Mesothelial cell of epicardium (in vitro differentiated cells): ENCODE data around the gene PALS2. TPM values are rescaled to one million over a fixed set of nuclear protein-coding genes. Genes with fewer than 3 reads are reported as not detected.

Source experiments
- DNase-seq, 2 experiments: peaks; one replicate each; pipeline ENCODE4 v3.0.0; 2021; ENCODE audit warnings: low spot score in 2 of 2; ENCODE audit not compliant: unreplicated experiment in 2 of 2
- H3K27ac Mint-ChIP-seq: 2 replicates; pipeline ENCODE4 v1.8.0; 2021; ENCODE audit warnings: mixed read lengths
- H3K27me3 Mint-ChIP-seq: 2 replicates; pipeline ENCODE4 v1.8.0; 2021; ENCODE audit warnings: low read depth, mixed read lengths
- H3K36me3 Mint-ChIP-seq: 2 replicates; pipeline ENCODE4 v1.8.0; 2021; ENCODE audit warnings: mixed read lengths
- H3K4me1 Mint-ChIP-seq: 2 replicates; pipeline ENCODE4 v1.8.0; 2021; ENCODE audit warnings: mixed read lengths
- H3K4me3 Mint-ChIP-seq: 2 replicates; pipeline ENCODE4 v1.8.0; 2021; ENCODE audit warnings: mild to moderate bottlenecking, moderate library complexity, mixed read lengths
- H3K9me3 Mint-ChIP-seq: 2 replicates; pipeline ENCODE4 v1.8.0; 2021; ENCODE audit warnings: mixed read lengths
- total RNA-seq: library from RNA; stranded (reverse); gene quantifications from 3 replicates; pipeline ENCODE4 v1.2.1, GENCODE V29; 2021
- TF ChIP-seq, protein P1 (sequence below): fragments of 200-600 bp; sonication (generic); IDR thresholded peaks from one replicate; pipeline ENCODE4 v1.5.0; 2021; ENCODE audit warnings: antibody characterized with exemption; ENCODE audit not compliant: unreplicated experiment

The PALS2 gene
- total RNA-seq, 1 donor from 2014 or later = 23.8 TPM

DNA sequence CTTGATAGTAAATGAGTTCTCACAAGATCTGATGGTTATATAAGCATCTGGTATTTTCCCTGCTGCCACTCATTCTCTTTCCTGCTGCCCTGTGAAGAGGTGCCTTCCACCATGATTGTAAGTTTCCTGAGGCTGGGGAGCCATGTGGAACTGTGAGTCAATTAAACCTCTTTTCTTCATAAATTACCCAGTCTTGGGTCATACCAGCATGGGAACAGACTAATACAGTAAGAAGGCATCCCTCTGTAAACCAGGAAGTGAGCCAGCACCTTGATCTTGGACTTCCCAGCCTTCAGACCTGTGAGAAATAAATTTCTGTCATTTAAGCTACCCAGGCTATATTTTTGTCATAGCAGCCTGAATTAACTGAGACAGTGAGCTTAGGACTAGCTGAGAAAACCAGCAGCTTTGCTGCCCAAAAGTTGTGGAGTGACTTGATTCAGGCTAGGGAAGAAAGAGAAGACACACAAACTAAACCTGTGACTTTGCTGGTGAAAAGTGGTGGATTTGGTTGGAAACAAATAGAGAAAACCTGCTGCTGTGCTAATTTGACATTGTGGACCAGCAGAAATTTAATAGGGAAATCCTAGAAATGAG, 29.7 kb downstream of the PALS2 start:
- Mint-ChIP-seq H3K27me3 (no peaks in the 10 kb centered on the region), H3K36me3 (peaks cover 2% of the 10 kb centered on the region)
- no peak for DNase-seq

DNA sequence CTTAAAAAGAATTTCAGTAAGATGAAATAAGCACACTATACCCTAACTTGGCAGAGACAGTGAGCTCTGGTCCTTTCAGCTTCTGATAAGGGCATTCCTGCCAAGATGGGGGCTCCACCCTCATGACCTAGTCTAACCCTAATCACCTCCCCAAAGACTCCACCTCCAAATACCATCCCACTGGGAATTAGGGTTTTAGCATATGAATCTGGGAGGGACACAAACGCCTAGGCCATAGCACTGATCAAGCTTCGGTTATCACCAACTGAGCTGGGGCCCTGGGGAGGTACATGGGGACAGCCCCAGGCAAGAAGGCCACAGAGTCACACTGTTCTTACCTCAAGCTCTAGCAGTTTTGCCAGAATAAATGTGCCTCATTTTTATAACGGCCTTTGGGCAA, 31.4 kb downstream of the PALS2 start:
- H3K4me3 Mint-ChIP-seq = no peak overlapping the region
- TF ChIP-seq, protein P1, sequence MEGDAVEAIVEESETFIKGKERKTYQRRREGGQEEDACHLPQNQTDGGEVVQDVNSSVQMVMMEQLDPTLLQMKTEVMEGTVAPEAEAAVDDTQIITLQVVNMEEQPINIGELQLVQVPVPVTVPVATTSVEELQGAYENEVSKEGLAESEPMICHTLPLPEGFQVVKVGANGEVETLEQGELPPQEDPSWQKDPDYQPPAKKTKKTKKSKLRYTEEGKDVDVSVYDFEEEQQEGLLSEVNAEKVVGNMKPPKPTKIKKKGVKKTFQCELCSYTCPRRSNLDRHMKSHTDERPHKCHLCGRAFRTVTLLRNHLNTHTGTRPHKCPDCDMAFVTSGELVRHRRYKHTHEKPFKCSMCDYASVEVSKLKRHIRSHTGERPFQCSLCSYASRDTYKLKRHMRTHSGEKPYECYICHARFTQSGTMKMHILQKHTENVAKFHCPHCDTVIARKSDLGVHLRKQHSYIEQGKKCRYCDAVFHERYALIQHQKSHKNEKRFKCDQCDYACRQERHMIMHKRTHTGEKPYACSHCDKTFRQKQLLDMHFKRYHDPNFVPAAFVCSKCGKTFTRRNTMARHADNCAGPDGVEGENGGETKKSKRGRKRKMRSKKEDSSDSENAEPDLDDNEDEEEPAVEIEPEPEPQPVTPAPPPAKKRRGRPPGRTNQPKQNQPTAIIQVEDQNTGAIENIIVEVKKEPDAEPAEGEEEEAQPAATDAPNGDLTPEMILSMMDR = no peak
- peaks cover 18% of the 10 kb centered on the region for H3K9me3 Mint-ChIP-seq
- no peak overlapping the region for H3K27ac Mint-ChIP-seq
- H3K27me3 Mint-ChIP-seq = no peaks in the 10 kb centered on the region
- peaks cover 2% of the 10 kb centered on the region for H3K36me3 Mint-ChIP-seq
- no peak for DNase-seq
- peaks cover 2% of the 10 kb centered on the region for H3K4me1 Mint-ChIP-seq

More for the DNA sequence above, 29.7 kb downstream of the PALS2 start:
- no peak overlapping the region for H3K4me3 Mint-ChIP-seq
- H3K27ac Mint-ChIP-seq = no peak overlapping the region
- peaks cover 18% of the 10 kb centered on the region for H3K9me3 Mint-ChIP-seq
- H3K4me1 Mint-ChIP-seq = peaks cover 2% of the 10 kb centered on the region
- TF ChIP-seq, protein P1 = no peak

DNA sequence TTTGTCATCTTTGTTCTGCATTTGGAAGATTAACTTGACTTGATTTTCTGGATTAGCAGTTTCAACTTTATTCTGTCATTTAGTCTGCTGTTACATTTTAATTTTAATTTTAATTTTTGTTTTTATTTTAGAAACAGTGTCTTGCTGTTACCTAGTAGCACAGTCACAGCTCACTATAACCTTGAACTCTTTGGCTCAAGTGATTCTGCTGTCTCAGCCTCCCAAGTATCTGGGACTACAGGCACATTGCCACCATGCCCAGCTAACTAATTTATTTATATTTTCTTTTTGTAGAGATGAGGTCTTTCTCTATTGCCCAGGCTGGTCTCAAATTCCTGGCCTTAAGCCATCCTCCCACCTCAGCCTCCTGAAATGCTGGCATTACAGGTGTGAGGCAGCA, 35.3 kb downstream of the PALS2 start:
- Mint-ChIP-seq H3K4me3 (no peak overlapping the region), H3K4me1 (no peaks in the 10 kb centered on the region), H3K9me3 (peaks cover 5% of the 10 kb centered on the region), H3K36me3 (no peaks in the 10 kb centered on the region), H3K27me3 (no peaks in the 10 kb centered on the region), H3K27ac (no peak overlapping the region)
- no peak for DNase-seq
- TF ChIP-seq, protein P1 = no peak

DNA sequence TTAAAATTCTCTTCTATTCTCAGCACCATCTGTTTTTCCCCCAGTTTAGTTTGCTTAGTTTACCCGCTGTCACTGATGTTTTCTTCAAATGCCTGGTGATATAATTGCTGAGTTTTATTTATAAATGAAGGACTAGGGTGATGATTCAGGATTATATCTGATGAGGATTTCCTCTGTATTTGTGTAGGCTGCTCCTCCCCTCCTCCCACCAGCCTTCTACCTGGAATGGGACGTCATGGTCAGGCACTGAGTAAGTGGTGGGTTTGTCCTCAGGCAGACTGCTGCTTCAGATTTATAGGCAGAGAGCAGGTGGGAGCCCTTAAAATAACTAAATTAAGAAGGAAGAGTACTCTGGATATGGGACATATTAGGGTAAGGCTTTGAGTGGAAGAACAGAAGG, 35.8 kb downstream of the PALS2 start:
- TF ChIP-seq, protein P1 = no peak
- H3K27me3 Mint-ChIP-seq = no peaks in the 10 kb centered on the region
- no peaks in the 10 kb centered on the region for H3K4me1 Mint-ChIP-seq
- H3K36me3 Mint-ChIP-seq = no peaks in the 10 kb centered on the region
- H3K9me3 Mint-ChIP-seq = peaks cover 7% of the 10 kb centered on the region
- no peak overlapping the region for H3K27ac Mint-ChIP-seq
- H3K4me3 Mint-ChIP-seq = no peak overlapping the region
- no peak for DNase-seq

DNA sequence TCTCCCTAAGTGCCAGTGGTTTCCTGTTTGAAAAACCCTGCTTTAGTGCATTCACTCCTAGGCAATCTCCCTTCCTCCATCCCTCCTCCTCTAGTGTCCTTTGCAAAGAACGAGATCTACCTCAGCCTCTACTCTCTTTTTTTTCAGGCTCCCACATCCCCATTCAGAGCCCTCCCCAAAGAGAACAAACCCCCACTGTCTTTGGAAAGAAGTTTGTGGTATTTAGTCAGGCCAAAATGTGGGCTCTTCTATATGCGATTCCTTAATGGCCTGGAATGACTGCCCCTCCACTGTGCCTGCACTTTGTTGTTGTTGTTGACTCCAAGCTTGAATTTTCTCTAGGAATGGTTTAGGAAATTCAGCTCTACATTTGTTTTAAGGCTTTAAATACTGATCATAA, 36.3 kb downstream of the PALS2 start:
- TF ChIP-seq, protein P1 = no peak
- Mint-ChIP-seq H3K27ac (no peak overlapping the region), H3K4me3 (no peak overlapping the region), H3K27me3 (no peaks in the 10 kb centered on the region), H3K4me1 (no peaks in the 10 kb centered on the region), H3K9me3 (peaks cover 5% of the 10 kb centered on the region), H3K36me3 (no peaks in the 10 kb centered on the region)
- DNase-seq = no peak

DNA sequence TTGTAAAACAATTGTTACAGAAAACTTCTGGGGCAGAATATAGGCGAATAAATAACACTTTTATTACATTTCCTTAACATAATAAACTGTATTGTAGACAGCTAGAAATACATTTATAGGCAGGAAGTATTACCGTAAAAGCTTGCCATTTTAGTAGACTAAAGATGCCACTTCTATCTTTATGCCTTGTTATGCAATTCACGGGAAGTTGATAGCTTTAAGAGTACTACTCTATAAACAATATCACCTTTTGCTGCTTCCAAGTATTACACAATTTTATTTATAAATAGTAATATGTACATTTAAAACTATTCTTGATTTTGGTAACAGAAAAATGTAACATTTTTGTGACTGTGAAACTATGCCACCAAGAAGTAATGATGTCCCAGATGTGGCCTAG, 37.9 kb downstream of the PALS2 start:
- Mint-ChIP-seq H3K9me3 (peaks cover 16% of the 10 kb centered on the region), H3K27me3 (no peaks in the 10 kb centered on the region), H3K27ac (no peak overlapping the region), H3K36me3 (no peaks in the 10 kb centered on the region), H3K4me3 (no peak overlapping the region), H3K4me1 (no peaks in the 10 kb centered on the region)
- TF ChIP-seq, protein P1 = no peak
- DNase-seq = no peak
